Renal cortical epithelial cell (primary cell): Measurements from ENCODE around the gene TMEM205. TPM values are rescaled to one million over a fixed set of nuclear protein-coding genes. Genes with fewer than 3 reads are reported as not detected.

ENCODE experiments used
- DNase-seq: peaks from one replicate; pipeline ENCODE4 v3.0.0-alpha.2; 2011; ENCODE audit warnings: low read depth
- total RNA-seq: library from RNA; depleted of rRNA; stranded (reverse); fragments of >200 nt; gene quantifications from 2 replicates; pipeline ENCODE4 v1.2.3, GENCODE V29; 2014

TMEM205 gene
- total RNA-seq, 1 donor from 2014 or later: 203 TPM

DNA sequence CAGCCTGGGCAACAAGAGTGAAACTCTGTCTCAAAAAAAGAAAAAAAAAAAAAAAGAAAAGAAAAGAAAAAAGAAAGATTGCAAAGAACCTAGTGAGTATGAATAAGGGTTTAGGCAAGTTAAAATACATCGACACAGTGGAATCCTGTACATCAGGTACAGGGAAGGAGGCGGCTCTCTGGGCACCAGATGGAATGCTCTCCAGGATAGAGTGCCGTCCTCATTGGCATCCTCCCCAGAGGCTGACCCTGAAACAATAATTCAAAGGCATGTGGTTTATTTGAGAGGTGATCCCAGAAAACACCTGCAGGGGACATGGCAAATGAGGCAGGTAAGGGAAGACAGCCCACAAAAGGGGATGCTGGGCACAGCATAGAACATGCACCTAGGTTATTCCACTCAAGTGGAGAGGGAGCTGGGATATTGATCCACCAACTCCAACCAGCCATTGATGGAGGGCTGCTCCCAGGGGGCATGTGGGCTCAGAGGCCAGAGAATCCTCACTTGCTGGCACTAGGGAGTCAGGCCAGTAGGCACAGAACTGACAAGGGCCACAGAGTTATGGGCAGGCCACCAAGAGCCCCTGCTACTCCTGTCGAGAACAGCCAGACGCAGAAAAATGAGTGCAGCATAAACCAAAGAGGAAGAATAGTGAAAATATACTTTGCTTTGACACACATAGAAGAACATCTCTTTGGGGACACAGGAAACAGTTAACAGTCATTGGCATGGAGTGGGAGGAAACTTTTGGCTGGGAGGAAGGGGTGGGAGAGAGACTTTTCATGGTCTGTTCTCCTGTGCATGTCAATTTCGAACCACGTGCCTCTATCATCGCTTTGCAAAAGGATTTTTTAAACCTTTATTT is 45.9 kb downstream of the TMEM205 start:
- DNase-seq: no peak

DNA sequence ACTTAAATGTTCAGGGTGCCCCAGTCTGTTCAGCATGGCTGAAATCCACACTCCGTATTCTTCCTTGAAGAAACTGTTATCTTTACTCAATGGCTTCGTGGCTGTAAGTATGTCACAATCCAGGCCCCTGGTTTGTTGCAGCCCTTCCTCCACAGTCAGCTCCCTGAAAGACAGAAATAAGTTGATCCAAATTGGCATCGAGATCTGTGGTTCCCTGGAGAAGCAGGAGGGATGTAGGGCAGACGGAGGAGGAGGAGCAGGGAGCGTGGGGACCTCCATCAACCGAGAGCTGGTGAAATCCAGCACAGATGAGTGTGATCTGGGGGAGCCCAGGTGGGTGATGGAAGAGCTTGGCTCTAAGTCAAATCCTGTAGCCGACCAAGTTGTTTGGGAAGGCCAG is 49.8 kb downstream of the TMEM205 start:
- no peak for DNase-seq

DNA sequence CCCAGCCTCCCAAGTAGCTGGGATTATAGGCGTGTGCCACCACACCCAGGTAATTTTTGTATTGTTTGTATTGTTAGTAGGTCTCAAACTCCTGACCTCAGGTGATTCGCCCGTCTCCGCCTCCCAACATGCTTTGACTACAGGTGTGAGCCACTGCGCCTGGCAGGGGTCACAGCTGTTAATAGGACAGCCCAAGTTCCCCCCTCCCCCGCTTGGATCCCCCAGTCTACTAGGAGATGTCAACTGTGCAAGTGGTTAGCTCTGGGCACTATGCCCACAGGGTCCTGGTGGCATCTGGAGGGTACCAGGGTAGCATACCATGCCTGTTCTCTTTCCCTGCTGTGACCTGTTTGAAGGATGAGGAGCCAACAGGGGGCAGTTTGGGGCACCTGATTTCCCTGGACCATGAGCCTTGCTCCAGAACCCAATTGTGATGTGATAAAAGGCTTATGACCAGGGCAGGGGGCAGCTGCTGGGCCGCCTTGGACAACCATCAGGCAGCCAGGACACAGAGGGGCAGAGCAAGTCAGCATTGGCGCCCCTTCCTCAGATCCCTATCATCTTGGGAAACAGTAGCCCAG is 50.3 kb downstream of the TMEM205 start, which contains the start of gene TSPAN16:
Gene TSPAN16 (plus strand): TSS at position 496 of the 581 bp plus-strand sequence. CDS start 138 bp downstream, outside the sequence.
- DNase-seq: no peak

DNA sequence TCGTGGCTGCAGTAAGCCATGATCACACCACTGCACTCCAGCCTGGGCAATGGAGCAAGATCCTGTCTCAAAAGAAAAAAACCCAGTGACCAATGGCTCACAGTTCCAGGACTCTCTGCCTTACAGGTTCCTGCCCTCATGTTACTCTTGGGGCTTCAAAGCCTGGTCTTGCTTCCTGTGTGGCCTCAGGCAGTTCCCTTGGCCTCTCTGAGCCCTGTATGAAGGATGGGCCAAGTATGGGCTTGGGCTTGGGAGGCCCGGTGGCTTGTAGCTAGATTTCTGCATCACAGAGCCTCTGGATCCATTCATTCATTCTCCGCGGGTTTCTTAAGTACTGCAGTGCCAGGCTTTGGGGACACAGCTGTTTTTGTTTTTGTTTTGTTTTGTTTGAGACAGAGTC is 50.9 kb downstream of the TMEM205 start:
- DNase-seq: no peak

DNA sequence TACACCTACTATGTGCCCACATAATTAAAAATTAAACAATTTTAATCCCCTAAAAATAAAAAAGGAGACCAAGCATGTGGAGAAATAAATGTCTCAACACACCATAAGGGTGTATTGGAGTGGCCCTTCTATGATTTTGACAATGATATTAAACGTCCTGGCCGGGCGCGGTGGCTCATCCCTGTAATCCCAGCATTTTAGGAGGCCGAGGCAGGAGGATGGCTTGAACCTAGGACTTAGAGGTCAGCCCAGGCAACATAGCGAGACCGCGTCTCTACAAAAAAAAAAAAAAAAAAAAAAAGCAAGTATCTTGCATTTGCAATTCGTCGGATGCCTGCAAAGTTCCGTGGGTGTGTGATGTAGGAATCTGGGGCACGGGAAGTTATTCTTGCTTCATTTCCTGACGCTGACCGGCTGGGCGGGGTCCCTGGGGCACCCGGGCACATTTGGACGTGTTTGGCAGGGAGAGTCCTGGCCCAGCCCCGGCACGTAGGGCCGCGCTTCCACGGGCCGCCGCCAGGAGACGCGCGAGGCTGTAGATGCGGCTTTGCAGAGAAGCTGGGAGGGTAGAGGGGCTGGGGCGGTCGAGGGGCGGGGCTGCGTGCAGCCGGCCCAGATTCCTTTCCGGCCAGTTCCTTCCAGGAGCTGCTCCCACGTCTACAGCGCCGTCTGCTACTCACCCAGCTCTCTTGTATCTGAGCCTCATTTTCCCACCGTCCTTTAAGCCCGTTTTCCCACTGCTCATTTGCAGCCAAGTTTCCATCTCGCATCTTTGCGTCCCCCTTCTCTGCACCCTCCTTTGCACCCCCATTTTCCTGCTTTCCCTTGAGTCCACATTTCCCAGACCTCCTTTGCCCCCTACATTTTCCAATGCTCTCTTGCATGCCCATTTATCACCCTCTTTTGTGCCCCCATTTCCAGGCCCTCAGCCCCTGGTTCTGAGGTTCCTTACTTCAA is 52.4 kb downstream of the TMEM205 start:
- peak; percentile 77 for DNase-seq

Other genes starting within 250 kb of the TMEM205 start
- 1.5 and 29.3 TPM in 2 replicates for gene SPC24, start 190.5 kb downstream of the TMEM205 start, total RNA-seq
- 26.0 and 233 TPM in 2 replicates for gene KANK2, start 148.7 kb downstream of the TMEM205 start, total RNA-seq
- gene ANGPTL8, start 106.6 kb downstream of the TMEM205 start, total RNA-seq: not detected in 2 replicates
- gene DOCK6, start 83.7 kb downstream of the TMEM205 start, total RNA-seq: 5.9 and 27.1 TPM in 2 replicates
- not detected in 2 replicates for gene TSPAN16, start 50.1 kb downstream of the TMEM205 start, total RNA-seq
- gene RAB3D, start 6.6 kb downstream of the TMEM205 start, total RNA-seq: 23.4 and 49.7 TPM in 2 replicates
- gene CCDC159, start 251 bp upstream of the TMEM205 start, total RNA-seq: 2.3 and 6.8 TPM in 2 replicates
- gene PLPPR2, start 9.2 kb upstream of the TMEM205 start, total RNA-seq: 3.3 and 14.5 TPM in 2 replicates
- 0.70 and 1.0 TPM in 2 replicates for gene SWSAP1, start 28.4 kb upstream of the TMEM205 start, total RNA-seq
- 3.3 and 6.8 TPM in 2 replicates for gene EPOR, start 38.0 kb upstream of the TMEM205 start, total RNA-seq
- gene RGL3, start 73.0 kb upstream of the TMEM205 start, total RNA-seq: 1.9 and 11.2 TPM in 2 replicates
- gene ODAD3, start 88.9 kb upstream of the TMEM205 start, total RNA-seq: 0.35 and 0.75 TPM in 2 replicates
- gene PRKCSH, start 89.4 kb upstream of the TMEM205 start, total RNA-seq: 85.8 and 192 TPM in 2 replicates
- not detected in 2 replicates for gene ELAVL3, start 134.8 kb upstream of the TMEM205 start, total RNA-seq
- gene ZNF653, start 159.6 kb upstream of the TMEM205 start, total RNA-seq: 3.8 and 7.1 TPM in 2 replicates
- 18.4 and 23.3 TPM in 2 replicates for gene ECSIT, start 182.9 kb upstream of the TMEM205 start, total RNA-seq
- gene CNN1, start 192.6 kb upstream of the TMEM205 start, total RNA-seq: 2.7 and 10.9 TPM in 2 replicates
- gene ELOF1, start 213.0 kb upstream of the TMEM205 start, total RNA-seq: 27.6 TPM in 2 replicates
- 0.60 and 3.1 TPM in 2 replicates for gene ACP5, start 231.4 kb upstream of the TMEM205 start, total RNA-seq